Keratinocyte (primary cell): ENCODE results near the gene GNAL. TPM values are rescaled to one million over a fixed set of nuclear protein-coding genes. Genes with fewer than 3 reads are reported as not detected.

ENCODE experiments used
- DNase-seq: peaks from one replicate; pipeline ENCODE4 v3.0.0-alpha.2; 2011; ENCODE audit warnings: low read depth, missing footprints, low spot score
- FAIRE-seq: peaks from 2 replicates; lab custom pipeline; 2011; peaks lifted over from hg19 to GRCh38; lab: Jason Lieb, UNC
- H2AFZ ChIP-seq: 2 replicates; pipeline ENCODE4 v1.6.0; 2012; ENCODE audit warnings: low read length, control low read depth, inconsistent platforms; ENCODE audit not compliant: control insufficient read depth
- H3K27ac ChIP-seq: 2 replicates; pipeline ENCODE4 v1.5.1; 2011; ENCODE audit warnings: low read length; ENCODE audit not compliant: control insufficient read depth, insufficient read depth
- H3K27me3 ChIP-seq: 3 replicates; pipeline ENCODE4 v1.6.0; 2011; ENCODE audit warnings: low read length; ENCODE audit not compliant: control insufficient read depth, insufficient read depth; ENCODE audit errors: extremely low read depth
- H3K36me3 ChIP-seq, 2 experiments: 2 replicates in 1 of 2; 3 replicates in 1 of 2; pipeline ENCODE4 v1.5.1; 2011; ENCODE audit warnings: low read length in 2 of 2, mild to moderate bottlenecking in 1 of 2; ENCODE audit not compliant: control insufficient read depth in 2 of 2, insufficient read depth in 2 of 2; ENCODE audit errors: extremely low read depth in 1 of 2
- H3K4me1 ChIP-seq: 3 replicates; pipeline ENCODE4 v1.5.1; 2011; ENCODE audit warnings: low read length; ENCODE audit not compliant: control insufficient read depth, insufficient read depth; ENCODE audit errors: extremely low read depth
- H3K4me2 ChIP-seq: 3 replicates; pipeline ENCODE4 v1.6.0; 2011; ENCODE audit warnings: low read depth, low read length; ENCODE audit not compliant: control insufficient read depth, insufficient read depth; ENCODE audit errors: extremely low read depth
- H3K4me3 ChIP-seq, 3 experiments: fragments of 200-600 bp in 1 of 3; sonication (generic) in 1 of 3; 2 replicates in 2 of 3; 3 replicates in 1 of 3; pipeline ENCODE4 v1.5.1; 2011 to 2016; ENCODE audit warnings: low read length in 3 of 3, mild to moderate bottlenecking in 3 of 3, control low read depth in 2 of 3, inconsistent platforms in 1 of 3, low read depth in 1 of 3, mixed read lengths in 1 of 3, mixed run types in 1 of 3, moderate library complexity in 1 of 3; ENCODE audit not compliant: control insufficient read depth in 2 of 3, insufficient read depth in 2 of 3; ENCODE audit errors: extremely low read depth in 1 of 3
- H3K79me2 ChIP-seq: 2 replicates; pipeline ENCODE4 v1.6.0; 2012; ENCODE audit warnings: low read length; ENCODE audit not compliant: control insufficient read depth, insufficient read depth
- H3K9ac ChIP-seq: 3 replicates; pipeline ENCODE4 v1.6.0; 2011; ENCODE audit warnings: low read length; ENCODE audit not compliant: control insufficient read depth, insufficient read depth; ENCODE audit errors: extremely low read depth
- H3K9me1 ChIP-seq: 3 replicates; pipeline ENCODE4 v1.6.0; 2011; ENCODE audit warnings: low read length; ENCODE audit not compliant: control insufficient read depth, insufficient read depth; ENCODE audit errors: extremely low read depth
- H3K9me3 ChIP-seq: 2 replicates; pipeline ENCODE4 v1.5.1; 2012; ENCODE audit warnings: low read depth, low read length; ENCODE audit not compliant: control insufficient read depth
- H4K20me1 ChIP-seq: 3 replicates; pipeline ENCODE4 v1.6.0; 2011; ENCODE audit warnings: low read length; ENCODE audit not compliant: control insufficient read depth, insufficient read depth; ENCODE audit errors: extremely low read depth
- EZH2 ChIP-seq: IDR thresholded peaks from one replicate; pipeline ENCODE4 v1.6.1; 2012; ENCODE audit warnings: inconsistent platforms, mild to moderate bottlenecking, low read length, moderate library complexity
- dilution Hi-C: fragments of 300-500 bp; cut with MboI; formaldehyde crosslinking; loops from one replicate; pipeline ENCODE4 v1.7.0; 2020; ENCODE audit warnings: low sequenced_read_pairs; ENCODE audit not compliant: extremely low pct_ligation_motif_present
- polyA plus RNA-seq, 5 experiments: library from polyadenylated mRNA; depleted of rRNA in 3 of 5; stranded (reverse) in 3 of 5; stranded (forward) in 1 of 5; unstranded in 1 of 5; fragments of >200 nt; gene quantifications; 1 replicate in 1 of 5; 2 replicates in 3 of 5; 3 replicates in 1 of 5; pipeline versions ENCODE4 v1.2.1 to v1.2.3, GENCODE V29; 2011 to 2012; ENCODE audit warnings: missing spikeins in 2 of 5, low read depth in 1 of 5, low replicate concordance in 1 of 5
- TF ChIP-seq, protein P1 (sequence below), 3 experiments: IDR thresholded peaks in 1 of 3; conservative IDR thresholded peaks in 1 of 3; optimal IDR thresholded peaks in 1 of 3; 2 replicates in 2 of 3; 3 replicates in 1 of 3; pipeline versions ENCODE3 to v1.5.1; 2011; ENCODE audit warnings: low read length in 3 of 3, mild to moderate bottlenecking in 3 of 3, moderate library complexity in 2 of 3, control low read depth in 1 of 3, inconsistent platforms in 1 of 3; ENCODE audit not compliant: insufficient read depth in 2 of 3; ENCODE audit errors: extremely low read depth in 1 of 3

GNAL gene
- polyA plus RNA-seq, 1 donor (not counting 4 experiments of a cell fraction or from before 2014, with no cell fraction given) = 30.0 TPM

DNA sequence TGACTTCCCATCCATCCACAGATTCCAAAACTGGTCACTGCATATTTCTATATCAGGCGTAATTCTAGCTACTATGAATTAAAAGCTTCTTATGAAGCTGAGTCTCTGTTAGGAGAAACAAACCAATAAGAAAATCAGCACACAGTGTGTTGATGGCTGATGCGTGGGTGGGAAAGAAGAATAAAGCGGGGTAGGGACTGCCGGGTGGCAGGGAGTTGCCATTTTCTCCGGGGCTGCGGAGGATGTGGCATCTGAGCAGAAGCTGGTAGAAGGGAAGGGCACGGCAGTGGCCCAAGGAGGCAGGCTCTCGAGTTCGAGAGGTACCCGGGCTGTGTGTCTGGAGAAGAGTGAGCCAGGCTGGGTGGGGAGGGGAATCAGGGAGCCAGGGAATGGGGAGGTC lies 113.5 kb downstream of the GNAL start:
- DNase-seq (no peak), FAIRE-seq (no peak)
- no peak overlapping the region for H3K4me2 ChIP-seq
- H3K27me3 ChIP-seq = no peaks in the 10 kb centered on the region
- dilution Hi-C loops = no loop called here
- no peaks in the 10 kb centered on the region for H3K36me3 ChIP-seq
- TF ChIP-seq, protein P1, sequence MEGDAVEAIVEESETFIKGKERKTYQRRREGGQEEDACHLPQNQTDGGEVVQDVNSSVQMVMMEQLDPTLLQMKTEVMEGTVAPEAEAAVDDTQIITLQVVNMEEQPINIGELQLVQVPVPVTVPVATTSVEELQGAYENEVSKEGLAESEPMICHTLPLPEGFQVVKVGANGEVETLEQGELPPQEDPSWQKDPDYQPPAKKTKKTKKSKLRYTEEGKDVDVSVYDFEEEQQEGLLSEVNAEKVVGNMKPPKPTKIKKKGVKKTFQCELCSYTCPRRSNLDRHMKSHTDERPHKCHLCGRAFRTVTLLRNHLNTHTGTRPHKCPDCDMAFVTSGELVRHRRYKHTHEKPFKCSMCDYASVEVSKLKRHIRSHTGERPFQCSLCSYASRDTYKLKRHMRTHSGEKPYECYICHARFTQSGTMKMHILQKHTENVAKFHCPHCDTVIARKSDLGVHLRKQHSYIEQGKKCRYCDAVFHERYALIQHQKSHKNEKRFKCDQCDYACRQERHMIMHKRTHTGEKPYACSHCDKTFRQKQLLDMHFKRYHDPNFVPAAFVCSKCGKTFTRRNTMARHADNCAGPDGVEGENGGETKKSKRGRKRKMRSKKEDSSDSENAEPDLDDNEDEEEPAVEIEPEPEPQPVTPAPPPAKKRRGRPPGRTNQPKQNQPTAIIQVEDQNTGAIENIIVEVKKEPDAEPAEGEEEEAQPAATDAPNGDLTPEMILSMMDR (optimal IDR thresholded peaks at IDR 0.05 in 1 of 3, IDR thresholded peaks at IDR 0.05 in 1 of 3, conservative IDR thresholded peaks at IDR 0.05 in 1 of 3; ENCODE audit: extremely low read depth in 1 of 3, insufficient read depth in 2 of 3, low read length in 3 of 3) = no peak
- no peak for TF ChIP-seq EZH2
- H3K27ac ChIP-seq = no peak overlapping the region
- H4K20me1 ChIP-seq = peaks cover 3% of the 10 kb centered on the region
- no peak overlapping the region for H3K9ac ChIP-seq
- no peaks in the 10 kb centered on the region for H3K9me1 ChIP-seq
- H3K9me3 ChIP-seq = no peaks in the 10 kb centered on the region
- no peak overlapping the region for H2AFZ ChIP-seq
- H3K4me1 ChIP-seq = peaks cover under 1% of the 10 kb centered on the region
- H3K4me3 ChIP-seq = no peak overlapping the region
- no peaks in the 10 kb centered on the region for H3K79me2 ChIP-seq

DNA sequence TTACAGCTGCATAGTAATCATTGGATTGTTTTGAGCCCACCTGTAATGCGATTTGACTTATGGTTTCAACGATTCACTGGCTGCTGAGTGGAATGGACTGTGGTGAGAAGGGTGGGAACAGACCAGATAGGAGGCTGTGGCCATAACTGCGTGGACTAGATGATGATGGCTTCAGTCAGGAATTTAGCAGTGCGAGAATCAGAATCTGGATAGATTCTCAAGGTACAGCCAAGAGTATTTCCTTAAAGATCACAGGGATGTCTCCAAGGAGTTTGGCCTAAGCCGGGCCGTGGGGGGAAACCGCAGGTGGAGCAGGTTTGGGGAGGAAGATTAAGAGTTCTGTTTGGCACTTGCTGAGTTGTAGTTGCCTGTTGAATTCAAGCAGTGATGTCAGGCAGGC lies 118.2 kb downstream of the GNAL start:
- no peak overlapping the region for H3K9ac ChIP-seq

More for the DNA sequence above, 118.2 kb downstream of the GNAL start:
- peaks cover 7% of the 10 kb centered on the region for H3K4me1 ChIP-seq
- dilution Hi-C loops = no loop called here
- no peaks in the 10 kb centered on the region for H3K27me3 ChIP-seq
- no peaks in the 10 kb centered on the region for H3K79me2 ChIP-seq
- H3K27ac ChIP-seq = no peak overlapping the region
- no peak overlapping the region for H3K4me3 ChIP-seq
- no peaks in the 10 kb centered on the region for H3K9me1 ChIP-seq
- no peak overlapping the region for H2AFZ ChIP-seq
- H3K36me3 ChIP-seq = no peaks in the 10 kb centered on the region
- no peak overlapping the region for H3K4me2 ChIP-seq
- DNase-seq (no peak), FAIRE-seq (no peak)
- H3K9me3 ChIP-seq = no peaks in the 10 kb centered on the region
- no peak for TF ChIP-seq EZH2
- TF ChIP-seq, protein P1 (optimal IDR thresholded peaks at IDR 0.05 in 1 of 3, IDR thresholded peaks at IDR 0.05 in 1 of 3, conservative IDR thresholded peaks at IDR 0.05 in 1 of 3; ENCODE audit: extremely low read depth in 1 of 3, insufficient read depth in 2 of 3, low read length in 3 of 3) = no peak
- no peaks in the 10 kb centered on the region for H4K20me1 ChIP-seq
